OCI-M2 (cell line): Measurements from ENCODE around the gene LDLRAD1.
"Not testable (repeated sequence)": the region's sequence is repeated elsewhere in the genome, so short reads cannot be mapped to it uniquely, and the experiment has no call there.

Source experiments
- DNase-seq: peaks from one replicate; lab custom pipeline; 2025; ENCODE audit not compliant: unreplicated experiment; lab: John Stamatoyannopoulos, UW

LDLRAD1 gene

DNA sequence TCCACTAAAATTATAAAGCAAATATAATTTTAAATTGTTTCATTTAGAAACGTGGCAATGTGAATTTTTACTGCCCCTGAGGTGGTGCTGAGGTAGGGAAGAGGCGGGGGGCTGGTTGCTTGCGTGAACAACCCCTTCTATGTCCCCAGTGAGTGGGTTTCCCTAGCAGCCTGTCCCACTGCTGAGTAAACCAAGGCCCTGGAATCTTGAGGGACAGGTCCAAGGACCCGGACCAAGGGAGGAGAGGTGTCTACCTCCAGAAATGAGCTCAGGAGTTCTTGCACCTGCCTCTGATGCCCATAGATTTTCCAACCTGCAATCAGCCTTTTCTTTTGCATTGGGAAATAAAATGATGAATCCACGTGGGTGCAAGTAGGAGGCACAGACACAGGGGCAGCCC lies 649 bp upstream of the LDLRAD1 start:
- no peak for DNase-seq

DNA sequence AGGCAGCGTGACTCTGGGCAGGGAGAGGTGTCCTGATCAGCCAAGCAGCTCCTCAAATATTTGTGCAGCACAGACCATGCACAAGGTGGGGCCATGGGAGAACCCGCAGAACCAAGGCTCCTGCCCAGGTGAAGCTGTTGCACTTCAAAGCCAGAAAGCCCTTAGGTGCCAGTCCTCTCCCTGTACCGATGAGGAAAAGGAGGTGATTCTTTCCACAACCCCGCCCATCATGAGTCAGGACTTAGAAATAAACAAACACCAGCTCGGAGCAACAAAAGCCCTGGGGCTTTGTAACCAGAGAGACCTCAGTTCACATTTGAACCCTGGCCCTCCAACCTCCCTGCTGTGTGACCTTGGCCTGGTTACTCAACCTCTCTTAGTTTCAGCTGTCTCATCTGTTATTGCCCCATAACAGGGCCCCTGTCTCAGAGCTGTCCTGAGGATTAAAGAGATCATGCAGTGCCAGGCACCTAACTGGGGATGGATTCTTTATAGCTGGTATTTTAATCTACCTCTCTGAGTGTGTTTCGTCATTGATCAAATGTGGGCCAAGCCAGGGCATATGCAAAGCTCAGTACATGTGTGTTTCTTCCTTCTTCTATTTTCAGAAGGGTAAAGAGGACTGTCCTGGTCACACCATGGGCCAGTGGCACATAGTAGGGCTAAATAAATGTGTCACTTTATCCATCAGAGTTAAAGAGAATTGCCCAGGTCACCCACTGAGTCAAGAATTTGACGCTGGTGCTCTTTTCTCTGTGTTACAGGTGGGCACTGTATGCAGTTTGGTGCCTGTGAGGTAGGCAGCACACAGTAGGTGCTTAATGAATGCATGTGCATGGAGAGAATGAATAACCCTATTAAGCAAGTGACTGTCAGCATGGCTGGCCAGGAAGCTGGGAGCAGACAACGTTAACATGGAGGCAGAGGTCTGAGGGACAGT lies 1.4 kb downstream of the LDLRAD1 start:
- no peak for DNase-seq

DNA sequence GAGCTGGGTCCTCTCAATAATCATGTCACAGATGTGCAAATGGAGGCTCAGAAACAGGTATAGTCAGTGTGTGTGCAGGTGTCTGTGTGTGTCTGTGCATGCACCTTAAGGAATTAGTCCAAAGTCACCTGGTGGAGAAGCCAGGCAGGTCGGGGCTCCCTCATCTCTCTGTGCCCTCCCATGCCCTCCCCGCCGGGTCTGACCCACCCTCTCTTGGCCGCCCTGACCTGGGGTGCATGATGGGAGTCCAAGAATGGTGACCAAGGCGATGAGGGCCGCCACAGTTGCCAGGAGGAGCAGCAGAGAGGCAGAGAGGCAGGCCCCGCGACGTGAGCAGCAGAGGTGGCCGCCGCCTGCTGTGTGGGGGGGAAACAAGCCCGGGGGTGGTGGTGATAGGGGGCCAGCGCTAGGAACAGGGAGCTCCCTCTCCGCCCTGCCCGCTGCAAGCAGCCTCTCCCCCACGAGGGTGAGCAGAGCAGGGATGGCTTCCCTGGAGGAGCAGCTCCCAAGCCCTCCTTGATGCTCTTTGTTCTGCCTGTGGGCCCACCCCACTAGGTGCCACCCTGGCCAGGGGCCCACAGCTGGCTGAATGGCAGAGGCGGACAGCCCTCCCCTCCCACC lies 3.9 kb downstream of the LDLRAD1 start:
- DNase-seq = no peak

DNA sequence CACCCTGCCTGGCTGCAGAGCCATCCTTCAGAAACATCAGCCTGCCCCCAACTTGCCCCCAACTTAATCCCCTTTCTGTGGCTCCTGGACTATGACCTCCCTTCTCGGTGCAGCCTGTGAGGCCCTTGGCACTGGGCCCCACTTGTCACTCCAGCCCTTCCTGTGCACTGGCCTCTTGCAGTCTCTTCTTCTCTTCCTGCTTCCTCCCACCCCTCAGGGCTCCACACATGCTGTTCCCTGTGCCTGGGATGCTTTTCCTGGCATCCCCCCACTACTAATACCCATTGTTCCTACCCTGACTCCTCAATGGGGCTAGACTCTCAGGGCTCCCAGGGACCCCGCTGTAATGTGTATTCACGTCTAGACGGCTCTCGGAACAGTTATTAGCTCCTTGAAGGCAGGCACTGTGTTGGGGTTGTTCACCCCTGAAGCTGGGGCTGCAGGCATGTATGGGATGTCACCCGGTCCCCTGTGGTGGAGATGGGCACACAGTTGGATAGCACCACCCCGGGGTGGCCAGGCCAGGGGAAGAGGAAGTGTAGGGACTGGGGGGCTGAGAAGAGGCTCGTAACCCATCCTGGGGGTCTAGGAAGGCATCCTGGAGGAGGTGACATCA lies 4.5 kb downstream of the LDLRAD1 start:
- DNase-seq = no peak

DNA sequence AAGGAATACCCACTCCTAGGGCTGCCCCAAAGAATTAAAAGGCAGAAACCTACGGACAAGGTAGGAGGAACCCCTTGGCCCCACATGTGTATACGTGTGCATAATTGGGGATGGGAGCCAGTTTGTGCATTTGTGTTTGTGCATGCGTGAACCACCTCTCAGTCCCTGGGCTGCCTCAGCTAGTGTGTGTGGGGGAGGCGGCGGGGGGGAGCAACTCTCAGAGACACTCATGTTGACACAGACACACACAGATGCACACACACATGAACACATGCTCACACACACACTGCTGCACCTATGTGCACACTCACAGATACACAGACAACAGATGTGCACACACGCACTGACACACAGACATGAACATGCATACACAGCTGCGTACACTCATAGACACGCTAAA lies 5.1 kb downstream of the LDLRAD1 start:
- DNase-seq = no peak

DNA sequence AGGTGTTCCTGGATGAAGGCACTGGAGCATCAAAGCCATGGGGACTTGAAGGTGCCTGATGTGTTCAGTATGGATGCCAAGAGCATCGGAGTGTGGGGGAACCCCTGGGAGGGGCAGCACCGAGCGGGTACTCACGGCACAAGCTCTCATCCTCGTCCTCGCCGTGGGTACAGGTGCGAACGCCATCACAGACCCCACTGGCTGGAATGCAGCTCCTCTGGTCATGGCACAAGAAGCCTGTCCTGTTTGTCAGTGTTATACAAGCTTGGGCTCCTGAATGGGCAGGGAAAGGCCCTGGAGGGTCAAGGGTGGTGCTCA lies 6.0 kb downstream of the LDLRAD1 start:
- no peak for DNase-seq

DNA sequence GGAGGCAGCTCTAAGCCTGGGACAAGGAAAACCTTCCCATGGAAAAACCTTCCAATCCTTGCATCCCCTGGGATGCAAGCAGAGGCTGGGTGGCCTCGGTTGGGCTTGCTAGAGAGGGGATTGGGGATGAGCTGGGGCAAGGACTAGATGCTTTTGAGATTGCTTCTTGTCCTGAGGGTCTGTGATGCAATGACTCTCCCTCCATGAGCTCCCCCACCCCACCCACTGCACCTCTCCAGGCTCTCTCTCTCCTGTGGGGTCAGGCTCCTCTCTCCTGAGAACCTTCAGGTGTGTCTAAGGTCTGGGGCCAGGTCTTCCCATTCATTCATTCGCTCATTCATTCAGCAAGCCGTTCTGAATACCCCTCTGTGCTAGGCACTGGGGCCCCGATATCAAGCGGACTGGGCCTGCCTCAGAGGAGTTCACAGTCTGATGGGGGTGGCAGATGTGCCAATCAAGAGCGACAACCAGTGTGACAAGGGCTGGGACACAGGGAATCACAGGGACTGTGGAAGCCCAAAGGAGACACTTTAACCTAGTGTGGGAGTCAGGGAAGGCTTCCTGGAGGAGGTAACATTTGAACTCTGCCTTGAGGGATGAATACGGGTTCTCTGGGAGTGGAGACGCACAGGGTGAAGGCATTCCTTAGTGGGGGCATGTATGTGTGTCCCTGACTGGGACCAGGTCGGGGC lies 6.5 kb downstream of the LDLRAD1 start:
- no peak for DNase-seq

DNA sequence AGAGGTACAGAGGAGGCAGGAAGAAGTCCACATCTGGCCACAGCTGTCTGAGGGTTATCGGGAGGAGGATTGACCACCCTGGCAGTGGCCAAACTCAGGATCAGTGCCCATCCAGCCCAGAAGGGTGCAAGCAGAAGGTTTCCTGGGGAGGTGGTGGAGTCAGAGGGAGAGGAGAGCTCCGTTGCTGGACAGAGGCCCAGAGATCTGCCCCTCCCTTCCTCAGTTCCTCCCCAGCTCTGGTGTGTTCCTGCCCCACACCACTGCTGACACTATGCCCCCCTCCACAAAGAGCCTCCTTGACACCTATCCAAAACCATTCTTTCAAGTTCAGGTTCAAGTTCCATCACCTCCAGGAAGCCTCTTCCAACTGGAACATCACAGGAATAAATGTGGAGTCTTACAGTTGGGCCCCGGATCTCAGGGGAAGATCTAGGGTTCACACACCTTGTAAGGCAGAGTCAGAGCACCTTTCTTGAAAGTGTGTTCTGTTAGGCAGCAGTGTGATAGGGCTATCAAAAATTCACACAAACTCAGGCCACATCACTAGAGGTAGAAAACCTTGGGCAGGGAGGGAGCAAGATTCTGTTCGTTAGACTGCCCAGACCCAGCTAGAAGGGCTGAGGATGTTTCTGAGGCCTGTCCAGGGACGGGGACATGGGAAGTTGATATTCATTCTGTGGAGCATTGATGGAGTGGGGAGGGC lies 7.4 kb downstream of the LDLRAD1 start:
- no peak for DNase-seq

DNA sequence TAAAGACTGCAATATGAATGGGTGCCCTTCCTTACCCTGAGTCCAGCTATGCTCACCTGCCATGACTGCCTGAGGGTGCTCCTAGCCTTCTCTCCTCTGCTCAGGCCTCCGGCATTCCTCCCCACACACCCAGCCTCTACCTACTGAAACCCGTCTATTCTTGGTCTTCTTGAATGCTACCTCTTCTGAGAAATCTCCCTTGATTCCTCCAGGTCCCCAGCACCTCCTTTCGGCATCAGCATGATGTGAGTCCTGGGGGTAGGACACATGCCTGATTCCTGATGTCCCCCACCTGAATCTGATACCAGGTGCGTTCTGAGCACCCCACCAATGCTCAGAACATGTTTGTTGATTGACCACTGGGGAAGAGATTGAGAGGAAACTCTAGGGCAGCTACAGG lies 8.6 kb downstream of the LDLRAD1 start:
- no peak for DNase-seq

DNA sequence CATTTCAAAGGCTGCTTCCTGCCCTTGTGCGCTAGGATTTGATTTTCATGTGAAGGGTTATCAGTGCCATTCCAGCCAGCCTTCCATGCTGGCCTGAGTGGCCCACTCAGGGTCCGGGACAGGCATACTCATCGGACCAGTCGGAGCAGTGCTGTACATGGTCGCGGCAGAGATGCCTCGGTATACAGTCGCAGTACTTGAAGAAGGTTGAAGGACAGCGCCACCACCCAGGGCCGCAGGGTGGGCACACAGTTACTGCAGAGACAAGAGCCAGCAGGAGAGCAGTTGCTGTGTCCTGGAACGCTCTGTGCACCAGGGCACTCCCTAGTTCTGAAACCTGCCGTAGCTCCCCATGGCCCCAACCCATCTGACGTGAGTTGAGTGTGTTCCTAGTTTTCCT lies 9.1 kb downstream of the LDLRAD1 start:
- no peak for DNase-seq

DNA sequence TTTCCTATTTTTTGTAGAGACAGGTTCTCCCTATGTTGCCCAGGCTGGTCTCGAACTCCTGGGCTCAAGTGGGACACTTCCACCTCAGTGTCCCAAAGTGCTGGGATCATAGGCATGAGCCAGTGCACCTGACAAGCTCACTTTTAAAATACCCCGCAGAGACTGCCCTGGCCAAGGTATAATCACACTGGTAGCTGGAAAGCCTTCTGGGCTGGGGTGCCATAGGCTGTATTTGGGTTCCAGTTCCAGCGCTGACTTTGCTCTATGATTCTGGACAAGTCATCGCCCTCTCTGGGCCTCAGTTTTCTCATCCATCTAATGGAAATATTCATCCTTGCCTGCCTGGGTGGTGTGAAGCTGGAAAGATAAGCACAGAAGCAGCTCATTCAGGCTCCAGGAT lies 10.4 kb downstream of the LDLRAD1 start:
- DNase-seq = no peak

DNA sequence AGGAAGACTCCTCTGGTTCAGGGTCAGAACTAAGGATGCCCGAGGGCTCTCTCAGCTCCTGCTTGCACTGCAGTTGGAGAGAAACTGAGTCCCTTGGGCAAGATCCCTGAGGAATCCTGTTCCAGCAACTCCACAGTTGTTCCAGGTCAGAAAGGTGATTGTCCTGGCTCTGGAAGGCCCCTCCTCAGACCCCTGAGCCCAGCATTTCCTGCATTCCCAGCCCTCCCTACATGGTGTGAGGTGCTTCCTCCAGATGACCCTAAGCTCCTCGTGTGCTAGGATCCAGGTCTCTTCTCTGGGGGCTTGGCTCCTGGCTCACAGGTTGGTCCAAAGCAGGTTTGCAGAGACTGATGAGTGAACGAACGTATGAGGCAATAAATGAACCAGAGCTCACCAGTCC lies 11.5 kb downstream of the LDLRAD1 start:
- DNase-seq = no peak

DNA sequence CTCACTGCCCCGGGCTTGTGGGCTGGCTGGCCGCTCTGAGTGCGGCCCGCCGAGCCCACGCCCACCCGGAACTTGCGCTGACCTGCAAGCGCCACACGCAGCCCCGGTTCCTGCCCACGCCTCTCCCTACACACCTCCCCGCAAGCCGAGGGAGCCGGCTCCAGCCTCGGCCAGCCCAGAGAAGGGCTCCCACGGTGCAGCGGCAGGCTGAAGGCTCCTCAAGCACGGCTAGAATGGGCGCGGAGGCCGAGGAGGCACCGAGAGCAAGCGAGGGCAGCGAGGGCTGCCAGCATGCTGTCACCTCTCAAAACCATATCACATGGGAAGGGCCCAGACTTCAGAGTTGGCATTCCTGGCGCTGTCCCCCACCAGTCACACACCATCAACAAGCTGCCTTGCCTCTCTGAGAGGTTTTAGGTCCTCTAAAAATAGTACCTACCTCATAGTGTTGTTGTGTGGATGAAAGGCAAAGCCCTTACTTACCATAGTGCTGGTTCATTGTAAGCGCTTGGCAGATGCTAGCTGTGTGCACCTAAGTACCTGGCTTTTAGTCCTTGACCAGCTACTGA lies 13.4 kb downstream of the LDLRAD1 start:
- no peak for DNase-seq

DNA sequence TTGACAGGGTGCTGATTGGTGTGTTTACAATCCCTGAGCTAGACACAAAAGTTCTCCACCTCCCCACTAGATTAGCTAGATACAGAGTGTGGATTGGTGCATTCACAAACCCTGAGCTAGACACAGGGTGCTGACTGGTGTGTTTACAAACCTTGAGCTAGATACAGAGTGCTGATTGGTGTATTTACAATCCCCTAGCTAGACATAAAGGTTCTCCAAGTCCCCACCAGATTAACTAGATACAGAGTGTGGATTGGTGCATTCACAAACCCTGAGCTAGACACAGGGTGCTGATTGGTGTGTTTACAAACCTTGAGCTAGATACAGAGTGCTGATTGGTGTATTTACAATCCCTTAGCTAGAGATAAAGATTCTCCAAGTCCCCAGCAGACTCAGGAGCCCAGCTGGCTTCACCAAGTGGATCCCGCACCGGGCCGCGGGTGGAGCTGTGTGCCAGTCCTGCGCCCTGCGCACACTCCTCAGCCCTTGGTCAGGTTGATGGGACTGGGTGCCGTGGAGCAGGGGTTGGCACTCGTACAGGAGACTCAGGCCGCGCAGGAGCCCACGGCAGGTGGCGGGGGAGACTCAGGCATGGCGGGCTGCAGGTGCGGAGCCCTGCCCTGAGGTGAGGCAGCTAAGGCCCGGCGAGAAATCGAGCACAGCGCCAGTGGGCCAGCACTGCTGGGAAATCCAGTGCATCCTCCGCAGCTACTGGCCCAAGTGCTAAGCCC lies 14.1 kb downstream of the LDLRAD1 start:
- not testable (repeated sequence) for DNase-seq

DNA sequence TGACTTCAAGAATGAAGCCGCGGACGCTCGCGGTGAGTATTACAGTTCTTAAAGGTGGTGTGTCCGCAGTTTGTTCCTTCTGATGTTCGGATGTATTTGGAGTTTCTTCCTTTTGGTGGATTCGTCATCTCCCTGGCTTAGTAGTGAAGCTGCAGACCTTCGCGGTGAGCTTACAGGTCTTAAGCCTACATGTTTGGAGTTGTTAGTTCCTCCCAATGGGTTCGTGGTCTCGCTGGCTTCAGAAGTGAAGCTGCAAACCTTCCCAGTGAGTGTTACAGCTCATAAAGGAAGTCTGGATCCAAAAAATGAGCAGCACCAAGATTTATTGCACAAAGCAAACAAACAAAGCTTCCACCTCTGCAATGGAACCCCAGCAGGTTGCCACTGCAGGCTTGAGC lies 14.7 kb downstream of the LDLRAD1 start:
- DNase-seq = no peak

DNA sequence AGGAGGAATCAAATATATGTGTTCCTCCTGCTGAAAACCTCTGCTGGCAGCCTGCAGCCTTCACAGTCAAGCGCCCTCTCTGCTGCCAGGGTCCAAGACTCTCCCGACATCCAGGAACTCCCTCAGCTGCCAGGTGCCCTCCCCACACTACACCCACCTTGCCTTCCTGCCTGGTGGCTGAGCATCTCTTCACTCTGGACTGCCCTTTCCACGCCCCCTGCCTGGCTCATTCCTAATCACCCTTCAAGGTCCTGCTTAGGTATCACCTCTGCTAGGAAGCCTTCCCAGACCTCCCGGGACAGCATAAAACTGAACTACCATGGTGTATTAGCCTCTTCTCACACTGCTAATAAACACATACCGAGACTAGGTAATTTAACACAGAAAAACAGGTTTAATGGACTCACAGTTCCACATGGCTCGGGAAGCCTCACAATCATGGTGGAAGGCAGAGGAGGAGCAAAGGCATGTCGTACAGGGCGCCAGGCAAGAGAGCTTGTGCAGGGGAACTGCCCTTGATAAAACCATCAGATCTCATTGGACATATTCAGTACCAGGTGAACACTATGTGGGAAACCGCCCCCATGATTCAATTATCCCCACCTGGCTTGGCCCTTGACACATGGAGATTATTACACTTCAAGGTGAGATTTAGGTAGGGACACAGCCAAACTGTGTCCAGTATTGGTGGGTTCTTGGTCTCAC lies 15.3 kb downstream of the LDLRAD1 start:
- no peak for DNase-seq

DNA sequence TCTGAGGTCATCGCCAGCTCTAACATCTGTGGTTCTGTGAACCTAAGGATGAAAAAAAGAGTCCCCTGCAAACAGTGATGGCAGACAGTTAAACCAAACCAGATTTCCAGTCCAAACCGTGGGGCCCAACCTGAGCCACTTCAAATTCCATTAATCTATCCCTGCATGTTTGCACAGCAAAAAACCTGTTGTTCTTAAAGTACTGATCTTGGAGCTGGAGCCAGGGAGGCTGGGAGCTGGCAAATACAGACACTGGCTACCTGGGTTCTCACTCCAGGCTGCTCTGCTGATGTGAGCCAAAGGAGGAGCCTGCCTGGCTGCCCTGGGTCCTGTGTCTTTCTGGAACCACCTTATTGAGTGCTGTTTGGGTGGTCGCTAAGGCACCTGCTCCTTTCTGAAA lies 16.4 kb downstream of the LDLRAD1 start:
- DNase-seq = no peak

DNA sequence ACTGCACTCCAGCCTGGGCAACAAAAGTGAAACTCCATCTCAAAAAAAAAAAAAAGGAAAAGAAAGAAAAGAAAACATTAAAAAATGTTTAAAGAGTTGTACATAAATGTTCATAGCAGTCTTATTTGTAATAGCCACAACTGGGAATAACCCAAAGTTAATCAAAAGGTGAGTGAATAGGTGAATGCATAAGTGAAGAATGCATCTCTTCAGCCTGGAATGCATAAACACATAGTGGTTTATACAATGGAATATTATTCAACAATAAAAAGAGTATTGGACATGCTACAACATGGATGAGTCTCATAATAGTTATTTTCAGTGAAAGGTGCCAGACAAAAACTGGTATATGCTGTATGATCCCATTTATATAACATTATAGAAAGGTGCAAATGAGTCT lies 18.1 kb downstream of the LDLRAD1 start:
- no peak for DNase-seq

DNA sequence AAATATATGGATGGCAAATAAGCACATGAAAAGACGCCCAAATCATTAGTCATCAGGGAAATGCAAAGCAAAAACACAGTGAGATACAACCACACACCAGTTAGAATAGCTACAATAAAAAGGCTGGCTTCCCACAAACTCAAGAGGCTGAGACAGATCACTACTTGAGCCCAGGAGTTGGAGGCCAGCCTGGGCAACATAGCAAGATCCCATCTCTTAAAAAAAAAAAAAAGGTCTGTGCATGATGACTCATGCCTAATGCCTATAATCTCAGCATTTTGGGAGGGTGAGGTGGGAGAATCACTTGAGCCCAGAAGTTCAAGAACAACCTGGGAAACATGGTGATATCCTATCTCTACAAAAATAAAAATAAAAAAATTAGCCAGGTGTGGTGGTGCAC lies 19.8 kb downstream of the LDLRAD1 start:
- DNase-seq = no peak

DNA sequence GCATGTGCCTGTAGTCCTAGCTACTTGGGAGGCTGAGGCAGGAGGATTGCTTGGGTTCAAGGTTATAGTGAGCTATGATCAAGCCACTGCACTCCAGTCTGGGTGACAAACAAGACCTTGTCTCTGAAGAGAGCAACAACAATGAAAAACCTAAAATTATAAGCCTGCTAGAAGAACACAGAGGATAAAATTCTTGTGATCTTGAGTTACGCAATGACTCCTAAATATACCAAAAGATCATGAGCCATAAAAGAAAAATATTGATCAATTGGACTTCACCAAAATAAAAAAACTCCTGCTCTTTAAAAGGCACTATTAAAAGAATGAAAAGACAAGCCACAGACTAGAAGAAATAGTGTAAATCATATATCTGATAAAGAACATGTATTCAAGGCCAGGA lies 22.3 kb downstream of the LDLRAD1 start:
- DNase-seq = no peak
